Right lobe of liver (tissue), 4 donors: ENCODE measurements around the gene NUMA1.

Experiments used
- CTCF ChIP-seq, 4 donors: fragments of 200-600 bp in 3 of 4; fragments of 450-650 bp in 1 of 4; IDR thresholded peaks; one replicate each; pipeline versions ENCODE4 v1.5.1 to v1.8.0; 2016 to 2022; ENCODE audit warnings: antibody characterized with exemption in 4 of 4, mild to moderate bottlenecking in 2 of 4
- POLR2A ChIP-seq: fragments of 450-650 bp; IDR thresholded peaks from one replicate; pipeline ENCODE4 v1.6.1; 2017; ENCODE audit warnings: antibody characterized with exemption, mild to moderate bottlenecking
- donor health status: DM: no; HTN: no; CAD: no.
- donor health status: DM: no; HTN: no; CAD: no.
- donor health status: DM: no; HTN: yes; CAD: no.

GRCh38 chr11:71991494-71991893 is 88.8 kb downstream of the NUMA1 start:
- TF ChIP-seq POLR2A = no peak
- TF ChIP-seq CTCF (IDR thresholded peaks at IDR 0.05) = no peak
